Vagina (tissue), 2 donors: ENCODE results near the gene TMEM135.

Experiments
- POLR2A ChIP-seq, 2 donors: fragments of 450-650 bp; IDR thresholded peaks; one replicate each; pipeline ENCODE4 v1.6.1; 2017; ENCODE audit warnings: antibody characterized with exemption in 2 of 2, mild to moderate bottlenecking in 2 of 2, moderate library complexity in 2 of 2
- POLR2AphosphoS5 ChIP-seq, 2 donors: sonication (generic); formaldehyde crosslinking; IDR thresholded peaks; one replicate each; pipeline ENCODE4 v1.9.0; 2017; ENCODE audit warnings: antibody characterized with exemption in 2 of 2, mild to moderate bottlenecking in 2 of 2, low read depth in 1 of 2; ENCODE audit not compliant: insufficient read depth in 1 of 2
- TF ChIP-seq, protein P1 (sequence below), 3 experiments: fragments of 450-650 bp in 2 of 3; fragments of 200-600 bp in 1 of 3; sonication (generic) in 1 of 3; IDR thresholded peaks; one replicate each; pipeline ENCODE4 v1.5.1; 2017 to 2019; ENCODE audit warnings: antibody characterized with exemption in 3 of 3, mild to moderate bottlenecking in 2 of 3, moderate library complexity in 2 of 3

DNA sequence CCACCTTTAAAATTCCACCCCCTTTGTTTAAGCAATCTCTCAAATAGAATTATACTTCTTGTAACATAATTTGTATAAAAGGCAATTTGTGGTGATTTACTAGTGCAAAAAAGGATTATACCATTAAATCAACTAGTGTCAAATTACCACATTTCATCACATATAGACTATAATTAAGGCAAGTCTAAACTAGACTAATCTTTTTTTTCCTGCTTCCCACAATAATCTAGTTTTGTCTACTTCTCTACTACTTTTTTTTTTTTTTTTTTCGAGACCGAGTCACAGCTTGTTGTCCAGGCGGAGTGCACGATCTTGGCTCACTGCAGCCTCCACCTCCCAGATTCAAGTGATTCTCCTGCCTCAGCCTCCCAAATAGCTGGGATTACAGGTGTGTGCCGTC, 46.4 kb upstream of the TMEM135 start:
- no peak for TF ChIP-seq POLR2AphosphoS5 (IDR thresholded peaks at IDR 0.05; ENCODE audit: insufficient read depth in 1 of 2, low read depth in 1 of 2)
- TF ChIP-seq, protein P1, sequence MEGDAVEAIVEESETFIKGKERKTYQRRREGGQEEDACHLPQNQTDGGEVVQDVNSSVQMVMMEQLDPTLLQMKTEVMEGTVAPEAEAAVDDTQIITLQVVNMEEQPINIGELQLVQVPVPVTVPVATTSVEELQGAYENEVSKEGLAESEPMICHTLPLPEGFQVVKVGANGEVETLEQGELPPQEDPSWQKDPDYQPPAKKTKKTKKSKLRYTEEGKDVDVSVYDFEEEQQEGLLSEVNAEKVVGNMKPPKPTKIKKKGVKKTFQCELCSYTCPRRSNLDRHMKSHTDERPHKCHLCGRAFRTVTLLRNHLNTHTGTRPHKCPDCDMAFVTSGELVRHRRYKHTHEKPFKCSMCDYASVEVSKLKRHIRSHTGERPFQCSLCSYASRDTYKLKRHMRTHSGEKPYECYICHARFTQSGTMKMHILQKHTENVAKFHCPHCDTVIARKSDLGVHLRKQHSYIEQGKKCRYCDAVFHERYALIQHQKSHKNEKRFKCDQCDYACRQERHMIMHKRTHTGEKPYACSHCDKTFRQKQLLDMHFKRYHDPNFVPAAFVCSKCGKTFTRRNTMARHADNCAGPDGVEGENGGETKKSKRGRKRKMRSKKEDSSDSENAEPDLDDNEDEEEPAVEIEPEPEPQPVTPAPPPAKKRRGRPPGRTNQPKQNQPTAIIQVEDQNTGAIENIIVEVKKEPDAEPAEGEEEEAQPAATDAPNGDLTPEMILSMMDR (IDR thresholded peaks at IDR 0.05), result no peak
- TF ChIP-seq POLR2A (IDR thresholded peaks at IDR 0.05), result no peak
